ENCODE results near the gene MGP.

DNA sequence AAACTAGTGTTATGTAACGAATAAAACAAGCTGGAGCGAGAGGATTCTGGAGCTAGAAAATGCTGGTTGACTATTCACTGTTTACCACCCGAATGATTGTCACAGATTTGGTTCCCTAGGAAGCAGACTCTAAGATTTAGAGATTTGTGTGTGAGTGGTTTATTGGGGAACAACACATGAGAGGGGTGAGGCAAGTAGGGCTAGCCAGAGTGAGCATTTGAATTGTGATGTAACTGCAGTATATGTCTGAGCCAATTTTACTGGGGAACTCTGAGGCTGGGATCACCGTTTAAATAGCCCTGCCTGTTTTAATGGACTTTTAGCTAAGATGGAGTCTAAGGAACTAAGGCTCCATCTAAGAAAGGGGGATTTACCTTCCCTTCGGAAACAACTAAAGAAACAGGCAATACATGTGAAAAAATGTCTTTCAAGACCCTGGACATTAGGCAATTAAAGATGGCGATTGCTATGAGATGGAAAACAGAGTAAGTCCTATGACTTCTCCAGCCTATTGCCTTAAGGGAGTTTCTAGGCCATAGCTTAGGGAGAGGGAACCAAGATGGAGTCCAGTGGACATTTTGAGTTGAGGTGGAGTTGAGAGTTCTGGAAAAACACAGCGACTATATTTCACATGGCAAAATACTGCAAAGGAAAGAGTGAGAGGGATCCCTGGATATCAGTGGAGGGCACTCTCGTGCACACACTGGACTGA, 6.3 kb downstream of the MGP start:
- TF ChIP-seq, protein P1, sequence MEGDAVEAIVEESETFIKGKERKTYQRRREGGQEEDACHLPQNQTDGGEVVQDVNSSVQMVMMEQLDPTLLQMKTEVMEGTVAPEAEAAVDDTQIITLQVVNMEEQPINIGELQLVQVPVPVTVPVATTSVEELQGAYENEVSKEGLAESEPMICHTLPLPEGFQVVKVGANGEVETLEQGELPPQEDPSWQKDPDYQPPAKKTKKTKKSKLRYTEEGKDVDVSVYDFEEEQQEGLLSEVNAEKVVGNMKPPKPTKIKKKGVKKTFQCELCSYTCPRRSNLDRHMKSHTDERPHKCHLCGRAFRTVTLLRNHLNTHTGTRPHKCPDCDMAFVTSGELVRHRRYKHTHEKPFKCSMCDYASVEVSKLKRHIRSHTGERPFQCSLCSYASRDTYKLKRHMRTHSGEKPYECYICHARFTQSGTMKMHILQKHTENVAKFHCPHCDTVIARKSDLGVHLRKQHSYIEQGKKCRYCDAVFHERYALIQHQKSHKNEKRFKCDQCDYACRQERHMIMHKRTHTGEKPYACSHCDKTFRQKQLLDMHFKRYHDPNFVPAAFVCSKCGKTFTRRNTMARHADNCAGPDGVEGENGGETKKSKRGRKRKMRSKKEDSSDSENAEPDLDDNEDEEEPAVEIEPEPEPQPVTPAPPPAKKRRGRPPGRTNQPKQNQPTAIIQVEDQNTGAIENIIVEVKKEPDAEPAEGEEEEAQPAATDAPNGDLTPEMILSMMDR (IDR thresholded peaks at IDR 0.05), result no peak
- no peak for TF ChIP-seq POLR2A (IDR thresholded peaks at IDR 0.05)
